Measurements from ENCODE around the gene TMEM120A. TPM values are rescaled to one million over a fixed set of nuclear protein-coding genes. Genes with fewer than 3 reads are reported as not detected.

TMEM120A gene
- total and polyA plus RNA-seq, 2 experiments from 2014 or later, result 12.7 to 22.3 TPM

DNA sequence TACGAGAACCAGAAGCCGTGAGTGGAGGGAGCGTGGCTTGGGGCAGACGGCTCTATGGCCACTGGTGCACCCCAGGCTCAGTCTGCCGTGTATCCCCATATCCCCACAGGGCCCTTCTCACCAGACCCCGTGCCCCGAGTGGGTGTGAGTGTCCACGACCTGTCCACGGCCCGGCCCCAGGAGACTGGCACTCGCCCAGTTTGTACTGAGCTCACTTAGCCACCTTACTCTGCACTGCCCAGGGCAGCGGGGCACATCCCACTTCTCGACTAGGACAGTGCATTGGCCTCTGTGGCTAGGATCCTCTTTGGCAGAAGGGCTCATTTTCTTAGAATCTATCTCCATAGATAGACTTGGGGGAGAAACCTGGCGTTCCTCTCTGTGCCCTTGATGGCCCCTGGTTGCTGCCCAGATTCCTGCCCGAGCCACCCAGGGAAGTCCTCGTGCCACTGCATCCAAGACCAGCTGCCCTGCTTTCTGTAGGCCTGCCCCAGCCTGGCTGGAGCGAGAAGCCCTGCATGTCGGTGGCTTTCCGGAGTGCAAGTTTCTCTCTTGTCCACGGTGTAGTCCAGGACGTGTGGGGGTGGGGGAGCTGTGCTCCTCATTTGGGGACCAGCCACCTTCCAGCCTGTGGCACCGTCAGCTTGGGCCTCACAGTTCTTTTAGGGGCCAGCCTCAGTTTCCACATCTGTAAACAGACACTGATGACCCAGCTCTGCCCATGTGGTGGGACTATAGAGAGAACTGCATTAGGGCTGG lies 11.9 kb downstream of the TMEM120A start (continued):
- TF ChIP-seq, protein P1, sequence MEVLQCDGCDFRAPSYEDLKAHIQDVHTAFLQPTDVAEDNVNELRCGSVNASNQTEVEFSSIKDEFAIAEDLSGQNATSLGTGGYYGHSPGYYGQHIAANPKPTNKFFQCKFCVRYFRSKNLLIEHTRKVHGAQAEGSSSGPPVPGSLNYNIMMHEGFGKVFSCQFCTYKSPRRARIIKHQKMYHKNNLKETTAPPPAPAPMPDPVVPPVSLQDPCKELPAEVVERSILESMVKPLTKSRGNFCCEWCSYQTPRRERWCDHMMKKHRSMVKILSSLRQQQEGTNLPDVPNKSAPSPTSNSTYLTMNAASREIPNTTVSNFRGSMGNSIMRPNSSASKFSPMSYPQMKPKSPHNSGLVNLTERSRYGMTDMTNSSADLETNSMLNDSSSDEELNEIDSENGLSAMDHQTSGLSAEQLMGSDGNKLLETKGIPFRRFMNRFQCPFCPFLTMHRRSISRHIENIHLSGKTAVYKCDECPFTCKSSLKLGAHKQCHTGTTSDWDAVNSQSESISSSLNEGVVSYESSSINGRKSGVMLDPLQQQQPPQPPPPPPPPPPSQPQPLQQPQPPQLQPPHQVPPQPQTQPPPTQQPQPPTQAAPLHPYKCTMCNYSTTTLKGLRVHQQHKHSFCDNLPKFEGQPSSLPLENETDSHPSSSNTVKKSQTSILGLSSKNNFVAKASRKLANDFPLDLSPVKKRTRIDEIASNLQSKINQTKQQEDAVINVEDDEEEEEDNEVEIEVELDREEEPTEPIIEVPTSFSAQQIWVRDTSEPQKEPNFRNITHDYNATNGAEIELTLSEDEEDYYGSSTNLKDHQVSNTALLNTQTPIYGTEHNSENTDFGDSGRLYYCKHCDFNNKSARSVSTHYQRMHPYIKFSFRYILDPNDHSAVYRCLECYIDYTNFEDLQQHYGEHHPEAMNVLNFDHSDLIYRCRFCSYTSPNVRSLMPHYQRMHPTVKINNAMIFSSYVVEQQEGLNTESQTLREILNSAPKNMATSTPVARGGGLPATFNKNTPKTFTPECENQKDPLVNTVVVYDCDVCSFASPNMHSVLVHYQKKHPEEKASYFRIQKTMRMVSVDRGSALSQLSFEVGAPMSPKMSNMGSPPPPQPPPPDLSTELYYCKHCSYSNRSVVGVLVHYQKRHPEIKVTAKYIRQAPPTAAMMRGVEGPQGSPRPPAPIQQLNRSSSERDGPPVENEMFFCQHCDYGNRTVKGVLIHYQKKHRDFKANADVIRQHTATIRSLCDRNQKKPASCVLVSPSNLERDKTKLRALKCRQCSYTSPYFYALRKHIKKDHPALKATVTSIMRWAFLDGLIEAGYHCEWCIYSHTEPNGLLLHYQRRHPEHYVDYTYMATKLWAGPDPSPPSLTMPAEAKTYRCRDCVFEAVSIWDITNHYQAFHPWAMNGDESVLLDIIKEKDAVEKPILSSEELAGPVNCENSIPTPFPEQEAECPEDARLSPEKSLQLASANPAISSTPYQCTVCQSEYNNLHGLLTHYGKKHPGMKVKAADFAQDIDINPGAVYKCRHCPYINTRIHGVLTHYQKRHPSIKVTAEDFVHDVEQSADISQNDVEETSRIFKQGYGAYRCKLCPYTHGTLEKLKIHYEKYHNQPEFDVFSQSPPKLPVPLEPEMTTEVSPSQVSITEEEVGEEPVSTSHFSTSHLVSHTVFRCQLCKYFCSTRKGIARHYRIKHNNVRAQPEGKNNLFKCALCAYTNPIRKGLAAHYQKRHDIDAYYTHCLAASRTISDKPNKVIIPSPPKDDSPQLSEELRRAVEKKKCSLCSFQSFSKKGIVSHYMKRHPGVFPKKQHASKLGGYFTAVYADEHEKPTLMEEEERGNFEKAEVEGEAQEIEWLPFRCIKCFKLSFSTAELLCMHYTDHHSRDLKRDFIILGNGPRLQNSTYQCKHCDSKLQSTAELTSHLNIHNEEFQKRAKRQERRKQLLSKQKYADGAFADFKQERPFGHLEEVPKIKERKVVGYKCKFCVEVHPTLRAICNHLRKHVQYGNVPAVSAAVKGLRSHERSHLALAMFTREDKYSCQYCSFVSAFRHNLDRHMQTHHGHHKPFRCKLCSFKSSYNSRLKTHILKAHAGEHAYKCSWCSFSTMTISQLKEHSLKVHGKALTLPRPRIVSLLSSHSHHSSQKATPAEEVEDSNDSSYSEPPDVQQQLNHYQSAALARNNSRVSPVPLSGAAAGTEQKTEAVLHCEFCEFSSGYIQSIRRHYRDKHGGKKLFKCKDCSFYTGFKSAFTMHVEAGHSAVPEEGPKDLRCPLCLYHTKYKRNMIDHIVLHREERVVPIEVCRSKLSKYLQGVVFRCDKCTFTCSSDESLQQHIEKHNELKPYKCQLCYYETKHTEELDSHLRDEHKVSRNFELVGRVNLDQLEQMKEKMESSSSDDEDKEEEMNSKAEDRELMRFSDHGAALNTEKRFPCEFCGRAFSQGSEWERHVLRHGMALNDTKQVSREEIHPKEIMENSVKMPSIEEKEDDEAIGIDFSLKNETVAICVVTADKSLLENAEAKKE (CRISPR knock-in tag; IDR thresholded peaks at IDR 0.05), result no peak
- TF ChIP-seq ZNF331 (CRISPR knock-in tag; IDR thresholded peaks at IDR 0.05; ENCODE audit: low read depth) (no peak), EZH2phosphoT487 (IDR thresholded peaks at IDR 0.05; ENCODE audit: unreplicated experiment) (no peak), POLR2AphosphoS5 (IDR thresholded peaks at IDR 0.05; ENCODE audit: low read depth) (no peak)

DNA sequence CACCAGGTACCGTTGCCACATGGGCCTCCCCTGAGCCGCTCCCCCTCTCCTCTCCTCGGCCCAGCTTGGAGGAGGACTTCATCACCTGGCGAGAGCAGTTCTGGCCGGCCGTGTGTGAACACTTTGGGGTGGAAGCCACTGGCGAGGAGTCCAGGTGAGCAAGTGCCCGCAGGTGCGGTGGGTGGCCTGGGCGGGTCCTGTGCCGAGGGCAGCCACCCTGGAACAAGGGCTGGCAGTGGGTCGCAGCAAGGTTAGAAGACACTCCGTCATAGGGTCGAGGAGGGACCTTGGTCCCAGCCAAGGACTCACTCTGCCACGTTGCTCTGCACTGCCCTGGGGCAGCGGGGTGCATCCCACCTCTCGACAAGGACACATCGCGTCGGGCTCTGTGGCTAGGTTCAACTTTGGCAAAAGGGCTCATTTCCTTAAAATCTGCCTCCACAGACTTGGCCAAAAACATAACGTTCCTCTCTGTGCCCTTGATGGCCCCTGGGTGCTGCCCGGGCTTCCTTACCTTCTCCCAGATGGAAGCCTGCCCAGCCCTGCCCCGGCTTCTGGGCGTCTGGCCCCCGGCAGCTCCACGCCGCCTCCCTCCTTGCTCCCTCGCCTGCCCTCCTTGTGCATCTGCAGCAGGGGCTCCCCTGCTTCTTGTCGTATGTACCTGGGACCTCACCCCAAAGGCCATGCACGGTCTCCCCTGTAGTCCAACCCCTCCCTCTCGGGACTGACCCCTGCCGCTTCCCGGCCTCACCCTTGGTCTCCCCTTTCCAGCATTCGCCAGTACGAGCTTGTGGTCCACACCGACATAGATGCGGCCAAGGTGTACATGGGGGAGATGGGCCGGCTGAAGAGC lies 12.7 kb downstream of the TMEM120A start:
- no peak overlapping the region for H3K4me2 ChIP-seq
- TF ChIP-seq EZH2phosphoT487 (IDR thresholded peaks at IDR 0.05; ENCODE audit: unreplicated experiment), result no peak
- TF ChIP-seq ZNF114 (CRISPR knock-in tag; IDR thresholded peaks at IDR 0.05), result no peak
- no peak for TF ChIP-seq POLR2AphosphoS5 (IDR thresholded peaks at IDR 0.05; ENCODE audit: low read depth)
- Mint-ChIP-seq H3K36me3 (ENCODE audit: low read depth) (peaks cover 22% of the 10 kb centered on the region), H3K9me3 (no peaks in the 10 kb centered on the region), H3K4me3 (no peak overlapping the region), H3K27me3 (ENCODE audit: insufficient read depth, low read depth, poor library complexity) (peaks cover 7% of the 10 kb centered on the region), H3K27ac (no peak overlapping the region; the same call in 1 of the 2 replicates), H3K4me1 (no peaks in the 10 kb centered on the region)
- no peaks in the 10 kb centered on the region for H3K79me2 ChIP-seq (replicated peaks; ENCODE audit: insufficient read depth)
- ATAC-seq (no peak), DNase-seq (ENCODE audit: low spot score) (no peak)
- no peaks in the 10 kb centered on the region for H3K4me1 ChIP-seq (ENCODE audit: insufficient read depth)
- no peak overlapping the region for H2AFZ ChIP-seq
- no peaks in the 10 kb centered on the region for H3K27me3 ChIP-seq (ENCODE audit: insufficient read depth)
- H3K27ac ChIP-seq (ENCODE audit: low read depth), result no peak overlapping the region
- H4K20me1 ChIP-seq (replicated peaks; ENCODE audit: insufficient read depth), result 0 out of 2 replicates have a peak, but pooled peaks cover 4% of the 10 kb centered on the region
- H3F3A ChIP-seq (replicated peaks; ENCODE audit: low read depth), result no peaks in the 10 kb centered on the region
- no peaks in the 10 kb centered on the region; the same call in 1 of the 2 replicates for H3K36me3 ChIP-seq (ENCODE audit: insufficient read depth)
- no peak overlapping the region for H3K4me3 ChIP-seq
- no peaks in the 10 kb centered on the region for H3K9me2 ChIP-seq (ENCODE audit: insufficient read depth)

Measured in GM23338 (cell line).